Type B pancreatic cell (in vitro differentiated cells): ENCODE data around the gene AEBP2. TPM values are rescaled to one million over a fixed set of nuclear protein-coding genes. Genes with fewer than 3 reads are reported as not detected.

Source experiments
- DNase-seq: peaks from one replicate; pipeline ENCODE4 v3.0.0; 2021; ENCODE audit warnings: mixed read lengths; ENCODE audit not compliant: unreplicated experiment; ENCODE audit errors: extremely low spot score
- H3K27ac Mint-ChIP-seq: 2 replicates; pipeline ENCODE4 v1.8.0; 2021; ENCODE audit warnings: mild to moderate bottlenecking, mixed read lengths
- H3K27me3 Mint-ChIP-seq: 2 replicates; pipeline ENCODE4 v1.8.0; 2021; ENCODE audit warnings: mixed read lengths
- H3K36me3 Mint-ChIP-seq: 2 replicates; pipeline ENCODE4 v1.8.0; 2021; ENCODE audit warnings: mixed read lengths
- H3K4me1 Mint-ChIP-seq: one replicate; pipeline ENCODE4 v1.8.0; 2021; ENCODE audit warnings: mixed read lengths; ENCODE audit not compliant: unreplicated experiment
- H3K4me3 Mint-ChIP-seq: 2 replicates; pipeline ENCODE4 v1.8.0; 2021; ENCODE audit warnings: mild to moderate bottlenecking, mixed read lengths
- H3K9me3 Mint-ChIP-seq: 2 replicates; pipeline ENCODE4 v1.8.0; 2021; ENCODE audit warnings: mixed read lengths
- total RNA-seq: library from RNA; stranded (reverse); gene quantifications from 2 replicates; pipeline ENCODE4 v1.2.1, GENCODE V29; 2021; ENCODE audit warnings: low replicate concordance
- TF ChIP-seq, protein P1 (sequence below): fragments of 200-600 bp; sonication (generic); conservative IDR thresholded peaks from 2 replicates; pipeline ENCODE4 v1.5.0; 2021; ENCODE audit warnings: antibody characterized with exemption, mild to moderate bottlenecking

AEBP2 gene
- total RNA-seq, 1 donor from 2014 or later = 45.8 TPM

DNA sequence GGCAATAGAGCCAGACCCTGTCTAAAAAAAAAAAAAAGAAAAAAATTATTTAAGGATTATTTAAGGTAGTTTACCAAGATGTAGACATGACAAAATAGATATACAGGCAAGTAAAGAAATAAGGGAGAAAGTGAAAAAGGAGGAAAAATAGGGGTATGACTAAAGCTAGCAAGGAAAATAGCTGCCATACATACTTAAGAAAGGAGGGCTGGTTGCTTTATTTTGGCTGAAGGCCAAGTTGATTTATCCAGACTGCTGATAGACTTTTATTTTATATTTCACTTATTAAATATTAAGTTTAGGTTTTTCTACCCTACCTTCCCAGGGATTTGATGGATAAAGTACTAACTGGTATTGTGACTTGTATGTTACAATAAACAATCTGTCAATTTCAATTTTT is 8.3 kb upstream of the AEBP2 start:
- H3K27ac Mint-ChIP-seq = peak overlapping the region; percentile 99
- peaks cover 4% of the 10 kb centered on the region for H3K36me3 Mint-ChIP-seq
- no peaks in the 10 kb centered on the region for H3K27me3 Mint-ChIP-seq
- no peak overlapping the region for H3K4me3 Mint-ChIP-seq
- peaks cover 4% of the 10 kb centered on the region for H3K4me1 Mint-ChIP-seq
- DNase-seq = no peak
- TF ChIP-seq, protein P1, sequence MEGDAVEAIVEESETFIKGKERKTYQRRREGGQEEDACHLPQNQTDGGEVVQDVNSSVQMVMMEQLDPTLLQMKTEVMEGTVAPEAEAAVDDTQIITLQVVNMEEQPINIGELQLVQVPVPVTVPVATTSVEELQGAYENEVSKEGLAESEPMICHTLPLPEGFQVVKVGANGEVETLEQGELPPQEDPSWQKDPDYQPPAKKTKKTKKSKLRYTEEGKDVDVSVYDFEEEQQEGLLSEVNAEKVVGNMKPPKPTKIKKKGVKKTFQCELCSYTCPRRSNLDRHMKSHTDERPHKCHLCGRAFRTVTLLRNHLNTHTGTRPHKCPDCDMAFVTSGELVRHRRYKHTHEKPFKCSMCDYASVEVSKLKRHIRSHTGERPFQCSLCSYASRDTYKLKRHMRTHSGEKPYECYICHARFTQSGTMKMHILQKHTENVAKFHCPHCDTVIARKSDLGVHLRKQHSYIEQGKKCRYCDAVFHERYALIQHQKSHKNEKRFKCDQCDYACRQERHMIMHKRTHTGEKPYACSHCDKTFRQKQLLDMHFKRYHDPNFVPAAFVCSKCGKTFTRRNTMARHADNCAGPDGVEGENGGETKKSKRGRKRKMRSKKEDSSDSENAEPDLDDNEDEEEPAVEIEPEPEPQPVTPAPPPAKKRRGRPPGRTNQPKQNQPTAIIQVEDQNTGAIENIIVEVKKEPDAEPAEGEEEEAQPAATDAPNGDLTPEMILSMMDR = no peak
- H3K9me3 Mint-ChIP-seq = peaks cover 9% of the 10 kb centered on the region

DNA sequence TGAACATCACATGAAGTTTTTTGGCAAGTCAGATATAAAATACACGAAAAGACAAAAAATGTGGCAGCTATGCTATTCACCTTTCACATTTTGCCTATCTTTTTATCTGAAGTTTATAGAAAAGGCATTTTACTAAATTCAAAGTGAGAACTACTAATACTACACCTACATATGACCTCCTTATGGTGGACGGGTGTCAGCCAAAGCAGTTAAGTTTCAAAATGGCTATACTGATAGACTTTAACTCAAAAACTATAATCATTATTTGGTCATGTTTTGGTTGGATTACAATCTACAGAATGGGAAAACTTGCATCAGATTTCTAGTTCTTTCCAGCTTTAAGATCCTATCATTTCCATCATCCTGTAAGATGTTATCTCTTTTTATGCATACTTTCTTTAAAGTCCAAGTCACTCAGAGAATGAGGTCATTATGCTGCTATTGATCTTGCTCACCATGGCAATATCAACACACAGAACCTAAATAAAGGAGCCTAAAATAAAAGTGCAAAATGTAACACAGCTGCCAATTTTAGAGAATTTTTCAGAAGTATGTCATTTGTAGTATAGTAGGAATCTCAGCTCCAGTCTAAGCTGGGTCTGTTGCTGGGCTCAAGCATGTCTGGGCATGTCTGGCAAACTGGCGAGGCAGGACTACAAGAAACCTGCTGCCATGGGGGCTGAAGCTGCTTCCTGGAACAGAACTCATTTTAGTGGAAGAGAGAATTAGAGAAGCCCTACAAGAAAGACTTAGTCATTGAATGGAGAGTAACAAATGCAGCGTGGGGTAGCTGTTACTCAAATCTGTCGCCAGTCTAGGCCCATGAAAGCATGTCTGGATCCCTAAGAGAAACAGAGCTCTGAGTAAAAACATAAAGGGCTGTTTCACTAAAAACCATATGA is 7.6 kb upstream of the AEBP2 start:
- Mint-ChIP-seq H3K27ac (peak overlapping the region; percentile 99), H3K9me3 (peaks cover 8% of the 10 kb centered on the region), H3K36me3 (peaks cover 4% of the 10 kb centered on the region), H3K4me1 (peaks cover 4% of the 10 kb centered on the region), H3K4me3 (peak overlapping the region; percentile 64), H3K27me3 (no peaks in the 10 kb centered on the region)
- peak; percentile 22 for DNase-seq
- TF ChIP-seq, protein P1 = no peak

DNA sequence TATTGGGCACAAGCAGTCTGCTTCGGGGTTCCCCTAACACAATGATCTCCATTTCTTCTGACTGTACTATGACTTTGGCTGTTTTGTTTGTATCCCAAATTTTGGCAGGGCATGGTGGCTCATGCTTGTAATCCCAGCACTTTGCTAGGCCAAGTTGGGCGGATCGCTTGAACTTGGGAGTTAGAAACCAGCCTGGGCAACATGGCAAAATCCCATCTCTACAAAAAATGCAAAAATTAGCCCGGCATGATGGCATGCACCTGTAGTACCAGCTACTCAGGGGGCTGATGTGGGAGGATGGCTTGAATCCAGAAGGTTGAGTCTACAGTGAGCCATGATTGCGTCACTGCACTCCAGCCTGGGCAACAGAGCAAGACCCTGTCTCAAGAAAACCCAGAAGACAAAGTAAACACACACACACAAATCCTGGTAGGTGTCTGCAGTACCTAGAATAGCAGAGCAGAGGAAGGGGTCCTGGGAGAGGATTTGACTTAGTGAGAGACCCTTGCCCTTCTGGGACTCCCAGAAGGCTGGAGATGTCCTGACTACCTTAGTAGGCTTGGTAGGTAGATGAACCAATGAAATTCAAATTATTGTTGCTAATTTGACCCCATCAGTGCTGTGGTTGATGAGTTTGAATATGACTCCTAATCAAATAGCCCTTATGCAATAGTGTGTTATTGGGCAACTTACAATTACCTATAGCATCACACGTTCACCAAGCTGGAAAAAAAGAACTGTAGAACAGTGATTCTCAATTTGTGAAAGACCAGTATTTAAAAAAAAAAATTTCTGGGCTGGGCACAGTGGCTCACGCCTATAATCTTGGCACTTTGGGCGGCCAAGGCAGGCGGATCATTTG is 6.8 kb upstream of the AEBP2 start:
- peaks cover 4% of the 10 kb centered on the region for H3K4me1 Mint-ChIP-seq
- peak; percentile 20 for DNase-seq
- H3K36me3 Mint-ChIP-seq = peaks cover 4% of the 10 kb centered on the region
- no peaks in the 10 kb centered on the region for H3K27me3 Mint-ChIP-seq
- H3K27ac Mint-ChIP-seq = peak overlapping the region; percentile 99
- peaks cover 5% of the 10 kb centered on the region for H3K9me3 Mint-ChIP-seq
- H3K4me3 Mint-ChIP-seq = no peak overlapping the region
- TF ChIP-seq, protein P1 = no peak

DNA sequence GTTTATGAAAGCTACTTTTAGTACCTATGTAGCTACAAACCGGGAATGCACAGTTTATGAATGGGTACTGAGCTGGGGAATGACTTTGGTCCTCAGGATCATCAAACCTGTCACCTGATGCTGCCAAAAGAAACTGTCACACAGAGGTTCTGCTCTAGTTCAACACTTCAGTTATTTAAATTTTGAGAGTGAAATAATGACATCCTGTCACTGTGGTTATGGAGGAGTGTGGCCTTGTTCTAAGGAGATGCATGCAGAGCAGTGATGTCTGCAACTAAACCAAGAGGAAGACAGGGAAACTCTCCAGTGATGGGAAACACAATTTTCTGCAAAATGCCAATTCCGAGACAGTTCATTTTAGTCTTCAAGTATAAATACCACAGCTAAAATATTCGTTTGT is 4.8 kb upstream of the AEBP2 start:
- Mint-ChIP-seq H3K27me3 (peaks cover 3% of the 10 kb centered on the region), H3K27ac (peak overlapping the region; percentile 12), H3K9me3 (peaks cover 5% of the 10 kb centered on the region), H3K4me1 (no peaks in the 10 kb centered on the region), H3K36me3 (no peaks in the 10 kb centered on the region), H3K4me3 (no peak overlapping the region)
- peak; percentile 6 for DNase-seq
- TF ChIP-seq, protein P1 = no peak

DNA sequence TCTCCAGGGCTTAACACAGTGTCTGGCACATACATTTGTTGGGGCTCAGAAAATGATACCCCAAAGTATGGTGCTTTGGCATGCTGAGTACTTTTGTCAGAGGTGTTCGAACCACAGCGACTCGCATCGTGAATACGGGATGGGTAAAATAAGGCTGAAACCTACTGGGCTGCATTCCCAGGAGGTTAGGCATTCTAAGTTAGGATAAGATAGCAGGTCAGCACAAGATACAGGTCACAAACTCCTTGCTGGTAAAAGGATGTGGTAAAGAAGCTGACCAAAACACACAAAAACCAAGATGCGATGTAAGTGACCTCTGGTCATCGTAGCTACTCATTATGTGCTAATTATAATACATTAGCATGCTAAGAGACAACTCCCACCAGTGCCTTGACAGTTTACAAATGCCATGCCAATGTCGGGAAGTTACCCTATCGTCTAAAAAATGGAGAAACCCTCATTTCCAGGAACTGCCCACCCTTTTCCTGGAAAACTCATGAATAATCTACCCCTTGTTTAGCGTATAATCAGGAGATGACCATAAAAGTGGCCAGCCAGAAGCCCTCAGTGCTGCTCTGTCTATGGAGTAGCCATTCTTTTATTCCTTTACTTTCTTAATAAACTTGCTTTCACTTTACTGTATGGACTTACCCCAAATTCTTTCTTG is 3.3 kb upstream of the AEBP2 start:
- DNase-seq = peak; percentile 16
- TF ChIP-seq, protein P1 = no peak

More for the DNA sequence above, 3.3 kb upstream of the AEBP2 start:
- peaks cover 6% of the 10 kb centered on the region for H3K36me3 Mint-ChIP-seq
- H3K4me1 Mint-ChIP-seq = no peaks in the 10 kb centered on the region
- peaks cover 3% of the 10 kb centered on the region for H3K27me3 Mint-ChIP-seq
- H3K27ac Mint-ChIP-seq = no peak overlapping the region
- H3K9me3 Mint-ChIP-seq = peaks cover 5% of the 10 kb centered on the region
- H3K4me3 Mint-ChIP-seq = no peak overlapping the region
